K562 (cell line): ENCODE results near the gene AGO3. TPM values are rescaled to one million over a fixed set of nuclear protein-coding genes. Genes with fewer than 3 reads are reported as not detected.

Source experiments
- ATAC-seq: fragments of 200-7000 bp; cut with Tn5 transposase; 3 replicates; pipeline ENCODE4 v1.9.1; 2020; ENCODE audit warnings: moderate library complexity
- BruUV-seq: library from RNA; stranded (reverse); fragments of 400-500 nt; replicated peaks from 2 replicates; lab custom pipeline; 2021; lab: Mats Ljungman, UMichigan
- CTCF ChIA-PET: fragments of 300-600 bp; formaldehyde crosslinking; extraction: SDS; loops from one replicate; lab custom pipeline; 2021; ENCODE audit warnings: low intra/inter-chr PET ratio; lab: Yijun Ruan, JAX
- POLR2A ChIA-PET: fragments of 300-600, 350-650 bp; sonication (Branson Sonifier 250); formaldehyde crosslinking; extraction: SDS; loops from one replicate; lab custom pipeline; 2021; ENCODE audit warnings: antibody characterized with exemption, inconsistent platforms; lab: Yijun Ruan, JAX
- DNase-seq, 4 experiments: peaks; one replicate each; pipeline versions ENCODE4 v3.0.0 to v3.0.0-alpha.2; 2011 to 2018; ENCODE audit warnings: low spot score in 3 of 4, mixed read lengths in 3 of 4; ENCODE audit errors: extremely low read depth in 1 of 4
- FAIRE-seq: peaks from 2 replicates; lab custom pipeline; 2011; peaks lifted over from hg19 to GRCh38; lab: Jason Lieb, UNC
- H2AFZ ChIP-seq: 2 replicates; pipeline ENCODE4 v1.6.0; 2011; ENCODE audit warnings: low read depth, low read length, control low read depth, inconsistent platforms
- H3K27ac ChIP-seq: fragments of 200-600 bp; 3 replicates; pipeline ENCODE4 v1.8.0; 2011; ENCODE audit warnings: low read depth, mild to moderate bottlenecking, control low read depth, inconsistent platforms, low read length, moderate library complexity, mixed read lengths; ENCODE audit errors: extremely low read depth
- H3K27me3 ChIP-seq, 2 experiments: fragments of 300-600 bp in 1 of 2; 2 replicates in 1 of 2; 3 replicates in 1 of 2; pipeline versions ENCODE4 v1.6.0 to v1.8.0; 2011; ENCODE audit warnings: inconsistent platforms in 2 of 2, low read length in 2 of 2, mild to moderate bottlenecking in 1 of 2, mixed read lengths in 1 of 2, moderate library complexity in 1 of 2; ENCODE audit not compliant: control insufficient read depth in 2 of 2, insufficient read depth in 2 of 2
- H3K36me3 ChIP-seq: fragments of 300-600 bp; 3 replicates; pipeline ENCODE4 v1.8.0; 2011; ENCODE audit warnings: mild to moderate bottlenecking, low read length, inconsistent platforms; ENCODE audit not compliant: control insufficient read depth, insufficient read depth
- H3K4me1 ChIP-seq, 2 experiments: fragments of 200-600 bp in 1 of 2; replicated peaks in 1 of 2; 2 replicates in 1 of 2; 3 replicates in 1 of 2; pipeline versions ENCODE4 v1.5.1 to v1.8.0; 2011; ENCODE audit warnings: inconsistent platforms in 2 of 2, low read length in 2 of 2, mild to moderate bottlenecking in 1 of 2, mixed read lengths in 1 of 2, moderate library complexity in 1 of 2; ENCODE audit not compliant: control insufficient read depth in 2 of 2, insufficient read depth in 2 of 2
- H3K4me2 ChIP-seq: 2 replicates; pipeline ENCODE4 v1.6.1; 2011; ENCODE audit warnings: low read length, control low read depth, inconsistent platforms, mixed read lengths; ENCODE audit not compliant: insufficient read depth
- H3K4me3 ChIP-seq: fragments of 200-600 bp; sonication (generic), shearing (Covaris generic); 2 replicates; pipeline ENCODE4 v1.5.1; 2016; ENCODE audit warnings: control low read depth, inconsistent platforms
- H3K79me2 ChIP-seq: fragments of 200-600 bp; 3 replicates; pipeline ENCODE4 v1.8.0; 2011; ENCODE audit warnings: low read length, inconsistent platforms; ENCODE audit not compliant: control insufficient read depth, insufficient read depth
- H3K9ac ChIP-seq, 2 experiments: 2 replicates each; pipeline versions ENCODE4 v1.6.0 to v1.6.1; 2011; ENCODE audit warnings: low read depth in 2 of 2, low read length in 2 of 2, control low read depth in 1 of 2, inconsistent platforms in 1 of 2, mild to moderate bottlenecking in 1 of 2, mixed read lengths in 1 of 2; ENCODE audit not compliant: insufficient read depth in 1 of 2
- H3K9me1 ChIP-seq: one replicate; pipeline ENCODE4 v1.6.0; 2011; ENCODE audit warnings: inconsistent platforms, mild to moderate bottlenecking, low read length, moderate library complexity; ENCODE audit not compliant: control insufficient read depth, insufficient read depth
- H3K9me3 ChIP-seq: replicated peaks from 2 replicates; pipeline ENCODE4 v1.5.1; 2011; ENCODE audit warnings: low read depth, low read length, inconsistent platforms; ENCODE audit not compliant: control insufficient read depth, insufficient read depth
- H4K20me1 ChIP-seq: replicated peaks from 2 replicates; pipeline ENCODE4 v1.6.1; 2011; ENCODE audit warnings: low read length, inconsistent platforms, mixed read lengths; ENCODE audit not compliant: control insufficient read depth, insufficient read depth
- EWSR1 ChIP-seq: fragments of 450-650 bp; IDR thresholded peaks from 2 replicates; pipeline ENCODE4 v1.6.1; 2018; ENCODE audit warnings: borderline replicate concordance, mild to moderate bottlenecking, low read depth, moderate library complexity; ENCODE audit not compliant: partially characterized antibody
- MGA ChIP-seq: fragments of 450-650 bp; IDR thresholded peaks from 2 replicates; pipeline ENCODE4 v1.6.1; 2016; ENCODE audit warnings: mild to moderate bottlenecking, moderate library complexity
- PURB ChIP-seq: sonication (generic); formaldehyde crosslinking; IDR thresholded peaks from 2 replicates; pipeline ENCODE4 v1.9.0; 2021; ENCODE audit warnings: low read depth, mild to moderate bottlenecking, missing genetic modification reagents
- RBM22 ChIP-seq: fragments of 200-400 bp; formaldehyde crosslinking; IDR thresholded peaks from 2 replicates; pipeline ENCODE4 v1.6.1; 2018; ENCODE audit warnings: low read length, low read depth; ENCODE audit not compliant: poor library complexity, severe bottlenecking
- WHSC1 ChIP-seq: IDR thresholded peaks from one replicate; pipeline ENCODE4 v1.6.1; 2012; ENCODE audit warnings: low read length, control low read depth, inconsistent platforms
- ZNF133 ChIP-seq: fragments of 250-450 bp; sonication (Bioruptor Pico); IDR thresholded peaks from 2 replicates; pipeline ENCODE4 v1.4.0; 2020; ENCODE audit warnings: mild to moderate bottlenecking
- ZNF561 ChIP-seq: fragments of 450-650 bp; formaldehyde crosslinking; conservative IDR thresholded peaks from 2 replicates; pipeline ENCODE4 v1.4.0; 2020; ENCODE audit warnings: mild to moderate bottlenecking, moderate library complexity
- WGBS: fragments of 100-300 bp; shearing (Covaris generic); methylation state at CpG from one replicate; pipeline ENCODE4 v1.1.6; 2016; ENCODE audit warnings: low coverage, mixed read lengths; ENCODE audit not compliant: insufficient coverage; ENCODE audit errors: missing lambda C conversion rate; 5-methylcytosine and 5-hydroxymethylcytosine counted together
- in situ Hi-C: fragments of 300-500 bp; cut with MboI; formaldehyde crosslinking; loops from 4 replicates; pipeline ENCODE4 v1.15.0; 2018; ENCODE audit warnings: inconsistent platforms, mixed read lengths
- intact Hi-C: fragments of 100-400 bp; cut with micrococcal nuclease; formaldehyde crosslinking; loops from 2 replicates; pipeline ENCODE4 v1.14.2; 2022
- polyA plus RNA-seq, 8 experiments: library from polyadenylated mRNA; depleted of rRNA in 4 of 8; stranded (reverse) in 5 of 8; unstranded in 3 of 8; fragments of >200 nt; fragmentation: Nextera tagmentation in 2 of 8; fragmentation: Illumina TruSeq in 1 of 8; extraction: Ambion mirVana in 2 of 8; extraction: Trizol in 1 of 8; gene quantifications; 2 replicates each; pipeline versions ENCODE4 v1.2.1 to v1.2.3, GENCODE V29; 2011 to 2014; ENCODE audit warnings: inconsistent platforms in 1 of 8, missing spikeins in 1 of 8
- total RNA-seq, 7 experiments: library from RNA; depleted of rRNA in 6 of 7; stranded (reverse); fragments of >200 nt in 6 of 7; fragmentation: Illumina TruSeq in 2 of 7; extraction: Trizol in 2 of 7; gene quantifications; 2 replicates each; pipeline versions ENCODE4 v1.2.1 to v1.2.3, GENCODE V29; 2011 to 2021; ENCODE audit warnings: low replicate concordance in 1 of 7

AGO3 gene
- total and polyA plus RNA-seq, 9 of the 15 experiments (the other 6 are each of a cell fraction or from before 2014, with no cell fraction given) = 4.5 to 41.5 (median 22.7) TPM

GRCh38 chr1:36109041-36109679 lies 178.3 kb downstream of the AGO3 start:
- no peak overlapping the region for H3K27ac ChIP-seq
- H3K36me3 ChIP-seq = no peaks in the 10 kb centered on the region
- no peaks in the 10 kb centered on the region for H3K9me1 ChIP-seq
- no peak for DNase-seq
- H3K9me3 ChIP-seq = no peaks in the 10 kb centered on the region
- 58% methylated on average over 10 of the region's 11 CpGs for WGBS
- in situ Hi-C loops (no loop called here), intact Hi-C loops (no loop called here)
- BruUV-seq = no TSS peak
- no peaks in the 10 kb centered on the region for H3K27me3 ChIP-seq
- POLR2A ChIA-PET = interaction anchor here (0.7 kb wide), 1 partner anchor 12 kb away, joined by 3 read pairs; no protein-coding TSS in a partner anchor
- CTCF ChIA-PET = no interaction called here
- FAIRE-seq = peak; percentile 44
- no peak overlapping the region for H2AFZ ChIP-seq
- no peaks in the 10 kb centered on the region for H4K20me1 ChIP-seq
- peak; percentile 20; the same call in 2 of the 3 replicates for ATAC-seq
- H3K4me3 ChIP-seq = no peak overlapping the region
- no peak overlapping the region for H3K4me2 ChIP-seq
- H3K9ac ChIP-seq = 0 out of 4 replicates have a peak overlapping the region, but pooled peaks of 1 of the 2 experiments have one; percentile 29
- no peaks in the 10 kb centered on the region for H3K79me2 ChIP-seq
- H3K4me1 ChIP-seq = peaks cover 0 to 21% of the 10 kb centered on the region in 2 experiments; a peak in 3 of 5 replicates
- TF ChIP-seq MGA = no peak
- no peak for TF ChIP-seq PURB (CRISPR knock-in tag)
- no peak for TF ChIP-seq EWSR1
- no peak for TF ChIP-seq ZNF561 (CRISPR knock-in tag)
- no peak for TF ChIP-seq WHSC1
- no peak for TF ChIP-seq RBM22
- TF ChIP-seq ZNF133 = no peak
